RWPE1 (cell line): ENCODE data around the gene LILRB4.
"Not testable (repeated sequence)": the region's sequence is repeated elsewhere in the genome, so short reads cannot be mapped to it uniquely, and the experiment has no call there.

ENCODE experiments used
- CTCF ChIA-PET: fragments of 350-600 bp; sonication (Branson Sonifier 250); formaldehyde crosslinking; extraction: SDS; loops from one replicate; lab custom pipeline; 2021; lab: Yijun Ruan, JAX
- POLR2A ChIA-PET: fragments of 400-600 bp; formaldehyde crosslinking; extraction: SDS; loops from one replicate; lab custom pipeline; 2020; ENCODE audit warnings: antibody characterized with exemption; ENCODE audit not compliant: low non-redundant PET; lab: Yijun Ruan, JAX
- DNase-seq: peaks from one replicate; pipeline ENCODE4 v3.0.0; 2012; ENCODE audit warnings: low spot score
- H3K27ac ChIP-seq: fragments of 450-650 bp; 2 replicates; pipeline ENCODE4 v1.5.1; 2017
- TF ChIP-seq, protein P1 (sequence below): fragments of 450-650 bp; conservative IDR thresholded peaks from 2 replicates; pipeline ENCODE4 v1.5.1; 2017; ENCODE audit warnings: low read depth, mild to moderate bottlenecking

The LILRB4 gene

GRCh38 chr19:54696766-54697165 is 34.0 kb downstream of the LILRB4 start:
- ChIA-PET POLR2A (no interaction called here), CTCF (no interaction called here)
- TF ChIP-seq, protein P1, sequence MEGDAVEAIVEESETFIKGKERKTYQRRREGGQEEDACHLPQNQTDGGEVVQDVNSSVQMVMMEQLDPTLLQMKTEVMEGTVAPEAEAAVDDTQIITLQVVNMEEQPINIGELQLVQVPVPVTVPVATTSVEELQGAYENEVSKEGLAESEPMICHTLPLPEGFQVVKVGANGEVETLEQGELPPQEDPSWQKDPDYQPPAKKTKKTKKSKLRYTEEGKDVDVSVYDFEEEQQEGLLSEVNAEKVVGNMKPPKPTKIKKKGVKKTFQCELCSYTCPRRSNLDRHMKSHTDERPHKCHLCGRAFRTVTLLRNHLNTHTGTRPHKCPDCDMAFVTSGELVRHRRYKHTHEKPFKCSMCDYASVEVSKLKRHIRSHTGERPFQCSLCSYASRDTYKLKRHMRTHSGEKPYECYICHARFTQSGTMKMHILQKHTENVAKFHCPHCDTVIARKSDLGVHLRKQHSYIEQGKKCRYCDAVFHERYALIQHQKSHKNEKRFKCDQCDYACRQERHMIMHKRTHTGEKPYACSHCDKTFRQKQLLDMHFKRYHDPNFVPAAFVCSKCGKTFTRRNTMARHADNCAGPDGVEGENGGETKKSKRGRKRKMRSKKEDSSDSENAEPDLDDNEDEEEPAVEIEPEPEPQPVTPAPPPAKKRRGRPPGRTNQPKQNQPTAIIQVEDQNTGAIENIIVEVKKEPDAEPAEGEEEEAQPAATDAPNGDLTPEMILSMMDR: no peak
- H3K27ac ChIP-seq: no peak overlapping the region
- DNase-seq: no peak

- POLR2A ChIA-PET, H3K27ac ChIP-seq, CTCF ChIA-PET, DNase-seq: not testable (repeated sequence)
Measured at GRCh38 chr19:54697716-54698115, 34.9 kb downstream of the LILRB4 start.

- TF ChIP-seq, protein P1: no peak
- no peak for DNase-seq
- H3K27ac ChIP-seq: no peak overlapping the region
- CTCF ChIA-PET: no interaction called here
- POLR2A ChIA-PET: no interaction called here
Measured at GRCh38 chr19:54704928-54705327, 42.1 kb downstream of the LILRB4 start.

GRCh38 chr19:54707962-54708361 is 45.2 kb downstream of the LILRB4 start:
- TF ChIP-seq, protein P1: no peak
- no peak for DNase-seq
- ChIA-PET POLR2A (no interaction called here), CTCF (no interaction called here)
- H3K27ac ChIP-seq: no peak overlapping the region

DNA sequence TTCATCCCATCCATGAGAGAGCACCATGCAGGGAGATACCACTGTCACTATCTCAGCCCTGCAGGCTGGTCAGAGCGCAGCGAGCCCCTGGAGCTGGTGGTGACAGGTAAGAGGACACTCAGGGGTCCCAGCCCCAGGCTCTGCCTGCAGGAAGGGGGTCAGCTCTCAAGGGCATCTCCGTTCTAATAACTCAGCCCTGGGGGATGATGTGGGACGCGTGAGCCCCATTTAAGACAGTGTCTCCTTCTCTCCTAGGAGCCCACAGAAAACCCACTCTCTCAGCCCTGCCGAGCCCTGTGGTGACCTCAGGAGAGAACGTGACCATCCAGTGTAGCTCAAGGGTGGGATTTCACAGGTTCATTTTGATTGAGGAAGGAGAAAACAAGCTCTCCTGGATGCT is 46.0 kb downstream of the LILRB4 start:
- DNase-seq: no peak
- TF ChIP-seq, protein P1: no peak
- H3K27ac ChIP-seq: no peak overlapping the region
- CTCF ChIA-PET: interaction anchor here (0.6 kb wide), 1 partner anchor 1308 kb away, joined by 4 read pairs; no protein-coding TSS in a partner anchor
- POLR2A ChIA-PET: no interaction called here

- no peak for DNase-seq
- TF ChIP-seq, protein P1: no peak
- POLR2A ChIA-PET: no interaction called here
- no peak overlapping the region for H3K27ac ChIP-seq
- CTCF ChIA-PET: no interaction called here
Measured at GRCh38 chr19:54709212-54709948, 46.6 kb downstream of the LILRB4 start.

- POLR2A ChIA-PET, DNase-seq, H3K27ac ChIP-seq: not testable (repeated sequence)
- CTCF ChIA-PET: interaction anchor here (0.6 kb wide), 1 partner anchor 444 kb away, joined by 3 read pairs; no protein-coding TSS in a partner anchor
Measured at GRCh38 chr19:54709956-54710355, 47.2 kb downstream of the LILRB4 start.
